Naive B cell (primary cell): ENCODE measurements around the gene FRMD4A. TPM values are rescaled to one million over a fixed set of nuclear protein-coding genes. Genes with fewer than 3 reads are reported as not detected.
A peak's percentile ranks its signal among the peaks of the same experiment; 100 is the strongest.

ENCODE experiments used
- ATAC-seq, 2 donors: fragments of 150-1000 bp; cut with Tn5 transposase; 2 replicates each; pipeline ENCODE4 v1.10.0; 2021; ENCODE audit warnings: low read depth in 2 of 2, mild to moderate bottlenecking in 2 of 2, moderate library complexity in 2 of 2
- DNase-seq: peaks from one replicate; pipeline ENCODE4 v3.0.0; 2022
- H3K27ac Mint-ChIP-seq, 6 donors: one replicate each; pipeline ENCODE4 v1.8.0; 2020 to 2022; ENCODE audit warnings: mild to moderate bottlenecking in 6 of 6, mixed read lengths in 6 of 6, moderate library complexity in 5 of 6, inconsistent platforms in 2 of 6
- H3K27me3 Mint-ChIP-seq, 3 donors: one replicate each; pipeline ENCODE4 v1.8.0; 2021 to 2022; ENCODE audit warnings: mixed read lengths in 3 of 3, mild to moderate bottlenecking in 1 of 3
- H3K36me3 Mint-ChIP-seq, 2 donors: one replicate each; pipeline ENCODE4 v1.8.0; 2020 to 2022; ENCODE audit warnings: mixed read lengths in 2 of 2, inconsistent platforms in 1 of 2, mild to moderate bottlenecking in 1 of 2
- H3K4me1 Mint-ChIP-seq, 3 donors: one replicate each; pipeline ENCODE4 v1.8.0; 2020 to 2022; ENCODE audit warnings: mixed read lengths in 3 of 3, inconsistent platforms in 1 of 3, mild to moderate bottlenecking in 1 of 3, moderate library complexity in 1 of 3
- H3K4me3 Mint-ChIP-seq, 8 donors: one replicate each; pipeline ENCODE4 v1.8.0; 2020 to 2022; ENCODE audit warnings: mild to moderate bottlenecking in 8 of 8, mixed read lengths in 8 of 8, moderate library complexity in 8 of 8, inconsistent platforms in 2 of 8
- H3K9me3 Mint-ChIP-seq, 7 donors: one replicate each; pipeline ENCODE4 v1.8.0; 2020 to 2022; ENCODE audit warnings: mixed read lengths in 7 of 7, mild to moderate bottlenecking in 5 of 7, inconsistent platforms in 2 of 7, moderate library complexity in 1 of 7
- polyA plus RNA-seq, 6 donors: library from polyadenylated mRNA; unstranded; fragments of 300-500 nt; fragmentation: Illumina TruSeq; gene quantifications; one replicate each; pipeline ENCODE4 v1.2.3, GENCODE V29; 2021; ENCODE audit warnings: low read depth in 6 of 6

FRMD4A gene
- polyA plus RNA-seq, 6 donors from 2014 or later, result 0.09 to 0.20 (median 0.10) TPM; not detected in 3

DNA sequence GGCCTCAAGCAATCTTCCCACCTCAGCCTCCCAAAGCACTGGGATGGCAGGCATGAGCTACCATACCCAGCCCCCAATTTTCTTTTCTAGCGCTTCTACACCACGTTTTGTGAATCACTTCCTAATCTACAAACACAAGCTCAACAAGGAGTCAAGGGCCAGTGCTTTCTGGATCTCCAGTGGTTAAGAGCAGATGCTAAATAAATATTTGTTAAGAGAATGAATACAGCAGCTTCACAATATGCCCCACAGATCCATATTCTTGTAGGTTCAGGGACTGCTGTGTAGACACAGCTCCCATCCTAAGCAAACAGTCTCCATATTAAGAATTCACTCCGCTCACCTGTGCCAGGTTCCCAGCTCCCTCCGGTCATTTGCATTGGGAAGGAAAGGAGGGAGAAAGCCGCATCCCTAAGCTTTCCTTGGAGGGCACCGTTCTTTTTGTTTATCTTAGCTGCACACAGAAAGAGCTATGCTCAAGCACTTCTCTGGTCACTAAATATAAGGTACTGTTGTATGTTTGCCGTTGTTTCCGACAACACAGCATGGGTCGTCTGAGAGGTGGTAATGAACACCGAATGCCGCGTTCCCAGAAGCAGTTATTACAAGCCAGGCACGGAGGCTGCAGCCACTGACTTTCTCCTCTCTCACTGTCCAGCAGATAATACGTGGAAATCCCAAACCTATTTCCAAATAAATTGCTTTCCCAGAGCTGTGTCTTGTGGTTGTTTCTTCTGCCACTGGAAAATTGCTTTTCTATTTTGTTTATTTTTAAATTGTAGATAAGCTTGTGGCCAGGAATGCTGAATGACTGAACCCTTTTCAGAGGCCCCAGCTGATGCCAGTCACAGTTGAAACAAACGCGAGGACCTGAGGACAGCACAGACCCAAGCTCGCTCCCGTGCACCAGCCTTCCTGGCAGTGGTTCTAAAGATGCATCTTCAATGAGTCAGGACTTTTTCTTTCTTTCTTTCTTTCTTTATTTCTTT is 526.9 kb downstream of the FRMD4A start:
- Mint-ChIP-seq H3K4me3 (peak overlapping the region in 1 of 8 donors; percentile 12), H3K9me3 (no peaks in the 10 kb centered on the region), H3K36me3 (no peaks in the 10 kb centered on the region), H3K27ac (no peak overlapping the region), H3K4me1 (peaks cover 10 to 34% (median 20%) of the 10 kb centered on the region in 3 donors), H3K27me3 (peaks cover 8 to 11% (median 11%) of the 10 kb centered on the region in 3 donors)
- DNase-seq (no peak), ATAC-seq (no peak)

DNA sequence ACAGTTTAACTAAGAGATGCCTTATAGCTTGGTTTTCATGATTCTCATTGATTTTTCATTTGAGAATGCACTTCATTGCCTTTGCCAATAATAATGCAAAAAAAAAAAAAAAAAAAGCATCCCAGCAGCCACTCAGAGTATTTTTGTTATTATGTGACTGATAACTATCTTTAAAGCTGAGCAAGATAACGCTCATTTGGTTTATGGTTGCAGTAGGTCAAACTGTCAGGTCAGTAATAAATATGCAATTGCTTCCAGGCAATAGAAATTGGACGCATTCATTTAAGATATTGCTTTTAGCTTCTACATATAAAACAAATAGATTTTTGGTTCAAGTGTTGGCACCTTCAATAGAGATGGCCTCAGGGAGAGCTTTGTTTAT is 528.8 kb downstream of the FRMD4A start:
- DNase-seq, result no peak
- Mint-ChIP-seq H3K36me3 (no peaks in the 10 kb centered on the region), H3K4me1 (peaks cover 8 to 40% (median 18%) of the 10 kb centered on the region in 3 donors), H3K9me3 (no peaks in the 10 kb centered on the region), H3K27me3 (peaks cover 4 to 6% (median 5%) of the 10 kb centered on the region in 3 donors), H3K27ac (no peak overlapping the region), H3K4me3 (peak overlapping the region in 1 of 8 donors; percentile 59)
- ATAC-seq, result no peak

DNA sequence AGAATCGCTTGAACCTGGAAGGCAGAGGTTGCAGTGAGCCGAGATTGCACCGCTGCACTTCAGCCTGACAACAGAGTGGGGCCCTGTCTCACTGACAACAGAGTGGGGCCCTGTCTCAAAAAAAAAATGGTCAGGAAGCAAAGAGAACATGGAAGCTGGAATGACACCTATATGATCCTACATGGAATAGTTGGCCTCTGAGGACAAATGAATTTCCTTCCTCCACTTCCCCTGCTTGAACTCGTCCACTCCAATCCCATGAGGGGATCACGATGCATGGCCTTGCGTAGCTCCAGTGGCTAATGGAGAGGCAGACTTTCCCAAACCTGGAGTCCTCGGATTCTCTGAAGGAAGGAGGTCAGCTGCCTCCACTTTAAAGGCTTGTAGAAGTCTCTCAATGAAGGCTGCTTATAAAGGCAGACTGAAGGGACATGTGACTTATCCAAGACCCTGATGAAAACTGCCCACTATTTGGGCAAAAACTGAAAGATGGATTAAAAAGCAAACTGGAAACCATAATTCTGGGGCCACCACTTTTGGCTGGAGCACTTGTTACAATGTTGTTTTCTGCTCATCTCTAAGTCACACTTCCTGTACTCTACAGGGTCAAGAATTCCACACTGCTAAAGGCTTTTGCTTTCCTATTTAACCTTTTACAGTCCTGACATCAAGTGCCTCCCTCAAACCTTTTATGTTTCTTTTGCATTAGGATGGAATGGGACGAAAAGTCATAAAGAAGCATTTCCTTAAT is 529.4 kb downstream of the FRMD4A start:
- H3K27ac Mint-ChIP-seq, result peak overlapping the region in 1 of 6 donors; percentile 79
- ATAC-seq, result no peak
- H3K27me3 Mint-ChIP-seq, result peaks cover 4 to 6% (median 5%) of the 10 kb centered on the region in 3 donors
- H3K4me3 Mint-ChIP-seq, result no peak overlapping the region
- no peak for DNase-seq
- H3K9me3 Mint-ChIP-seq, result no peaks in the 10 kb centered on the region
- H3K4me1 Mint-ChIP-seq, result peaks cover 9 to 41% (median 19%) of the 10 kb centered on the region in 3 donors
- no peaks in the 10 kb centered on the region for H3K36me3 Mint-ChIP-seq

DNA sequence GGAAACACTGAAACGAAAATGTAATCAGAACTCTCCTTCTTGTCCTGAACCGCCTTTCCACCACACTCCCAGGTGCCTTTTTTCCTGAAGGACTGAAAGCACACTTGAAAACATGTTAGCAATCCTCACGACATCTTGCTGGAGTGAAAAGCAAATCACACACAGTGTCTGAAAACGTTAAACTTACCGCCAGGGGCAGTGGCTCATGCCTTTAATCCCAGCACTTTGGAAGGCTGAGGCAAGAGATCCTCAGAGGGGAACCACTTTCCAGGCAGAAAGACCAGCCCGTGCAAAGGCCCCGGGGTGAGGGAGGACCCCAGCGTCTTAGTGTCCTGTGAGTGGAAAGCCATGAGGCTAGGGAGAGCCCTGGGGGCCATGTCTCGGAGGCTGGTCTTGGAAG is 533.6 kb downstream of the FRMD4A start:
- Mint-ChIP-seq H3K27me3 (peaks cover 0 to 1% (median 0%) of the 10 kb centered on the region in 3 donors), H3K36me3 (no peaks in the 10 kb centered on the region), H3K4me3 (no peak overlapping the region), H3K27ac (peak overlapping the region in 1 of 6 donors; percentile 60), H3K9me3 (no peaks in the 10 kb centered on the region), H3K4me1 (peaks cover 15 to 58% (median 24%) of the 10 kb centered on the region in 3 donors)
- no peak for ATAC-seq
- DNase-seq, result no peak

DNA sequence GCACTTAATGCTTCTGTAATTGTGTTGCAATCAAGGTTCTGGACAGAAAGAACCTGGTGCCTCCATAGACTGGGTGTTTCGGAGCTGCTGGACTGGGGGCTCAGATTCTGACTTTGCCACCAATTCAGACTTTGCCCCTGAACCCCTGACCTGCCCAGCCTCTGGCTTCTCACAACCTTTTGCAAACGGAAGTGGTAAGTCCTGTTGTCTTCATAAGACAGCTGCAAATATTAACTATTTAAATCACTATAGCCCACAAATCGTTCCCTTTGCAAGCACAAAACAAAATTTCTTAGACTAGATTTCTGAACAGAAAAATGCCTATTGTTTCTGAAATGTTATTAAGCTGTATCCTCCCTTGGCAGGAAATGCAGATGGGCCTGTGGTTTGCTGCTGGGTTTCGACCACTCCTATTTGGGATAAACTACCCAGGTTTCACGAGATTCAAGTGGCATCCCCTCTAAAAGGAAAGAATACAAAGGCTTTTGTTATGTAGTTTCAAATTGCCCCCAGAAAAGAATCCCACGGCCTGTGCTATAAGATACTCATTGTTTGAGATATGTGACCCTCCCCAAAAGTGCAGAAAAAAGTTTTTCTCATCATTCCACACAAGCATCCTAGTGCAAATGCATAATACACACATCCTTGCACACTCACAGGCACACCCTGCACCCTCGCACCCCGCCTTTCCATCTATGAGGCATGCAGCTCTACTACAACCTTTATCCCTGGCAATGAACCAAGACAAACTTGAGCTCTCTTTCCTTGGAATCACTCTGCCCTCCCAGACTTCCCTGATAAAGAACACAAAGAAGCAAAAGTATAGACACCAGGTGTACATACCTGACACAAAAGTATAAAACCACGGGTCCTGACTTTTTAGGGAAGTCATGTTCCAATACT is 534.8 kb downstream of the FRMD4A start:
- H3K4me1 Mint-ChIP-seq, result peaks cover 15 to 57% (median 24%) of the 10 kb centered on the region in 3 donors

DNA sequence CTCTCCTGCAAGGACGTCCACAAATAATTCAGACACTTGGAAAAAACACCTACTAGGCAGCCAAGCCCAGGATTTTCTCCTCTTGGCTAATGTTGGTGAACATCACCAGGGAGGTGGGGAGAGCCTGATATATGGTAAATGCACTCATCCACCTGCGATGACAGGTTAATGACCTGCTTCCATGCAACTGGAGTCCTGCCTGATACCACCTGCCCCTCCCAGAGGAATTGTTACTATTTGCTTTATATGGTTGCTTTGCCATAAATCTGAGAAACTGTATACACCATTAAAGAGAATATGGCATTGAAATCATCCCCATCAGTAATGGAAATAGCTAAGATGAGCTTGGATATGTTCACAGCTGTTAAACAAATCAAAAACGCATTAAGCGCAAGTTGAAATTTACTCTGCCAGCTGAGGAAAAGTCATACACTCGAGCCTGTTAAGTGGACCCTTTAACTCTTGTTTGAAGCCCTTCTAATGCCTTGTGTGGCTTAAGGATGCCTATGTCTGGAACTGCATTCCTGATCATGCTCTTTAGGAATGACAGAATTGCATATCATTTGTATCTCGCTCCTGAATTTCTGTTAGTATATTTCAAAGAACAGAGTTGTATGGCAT is 535.6 kb downstream of the FRMD4A start:
- Mint-ChIP-seq H3K27ac (peak overlapping the region in 1 of 6 donors; percentile 5), H3K9me3 (no peaks in the 10 kb centered on the region), H3K27me3 (no peaks in the 10 kb centered on the region), H3K36me3 (no peaks in the 10 kb centered on the region), H3K4me1 (peaks cover 15 to 49% (median 24%) of the 10 kb centered on the region in 3 donors), H3K4me3 (peak overlapping the region in 1 of 8 donors; percentile 69)
- no peak for ATAC-seq
- no peak for DNase-seq

More for the DNA sequence above, 534.8 kb downstream of the FRMD4A start:
- H3K4me3 Mint-ChIP-seq, result peak overlapping the region in 5 of 8 donors; percentile 23 to 54 (median 40)
- no peaks in the 10 kb centered on the region for H3K27me3 Mint-ChIP-seq
- DNase-seq, result no peak
- ATAC-seq, result peak in 1 of 2 donors; percentile 46
- H3K9me3 Mint-ChIP-seq, result no peaks in the 10 kb centered on the region
- no peaks in the 10 kb centered on the region for H3K36me3 Mint-ChIP-seq
- peak overlapping the region in 2 of 6 donors; percentile 1 to 50 for H3K27ac Mint-ChIP-seq

DNA sequence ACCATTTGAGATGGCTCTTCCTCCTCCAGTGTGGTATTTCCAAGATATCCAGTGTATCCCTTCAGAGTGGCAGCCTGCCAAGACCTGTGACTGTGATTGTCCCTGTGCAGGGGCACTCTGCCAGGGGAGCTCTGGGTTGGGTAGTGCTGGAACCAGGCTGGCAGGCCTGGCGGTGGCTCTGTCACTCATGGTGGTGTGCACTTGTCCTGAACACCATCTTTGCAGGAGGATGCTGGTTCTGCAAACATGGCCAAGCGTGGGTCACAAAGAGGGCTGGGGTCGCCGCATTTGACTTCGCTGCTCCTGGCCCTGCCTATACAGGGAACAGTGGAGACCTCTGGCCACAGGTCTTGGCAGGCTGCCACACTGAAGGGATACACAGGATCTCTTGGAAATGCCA is 538.7 kb downstream of the FRMD4A start:
- Mint-ChIP-seq H3K4me3 (no peak overlapping the region), H3K27ac (peak overlapping the region in 1 of 6 donors; percentile 43), H3K36me3 (no peaks in the 10 kb centered on the region), H3K4me1 (peaks cover 18 to 49% (median 33%) of the 10 kb centered on the region in 3 donors), H3K27me3 (no peaks in the 10 kb centered on the region), H3K9me3 (no peaks in the 10 kb centered on the region)
- DNase-seq (no peak), ATAC-seq (no peak)

DNA sequence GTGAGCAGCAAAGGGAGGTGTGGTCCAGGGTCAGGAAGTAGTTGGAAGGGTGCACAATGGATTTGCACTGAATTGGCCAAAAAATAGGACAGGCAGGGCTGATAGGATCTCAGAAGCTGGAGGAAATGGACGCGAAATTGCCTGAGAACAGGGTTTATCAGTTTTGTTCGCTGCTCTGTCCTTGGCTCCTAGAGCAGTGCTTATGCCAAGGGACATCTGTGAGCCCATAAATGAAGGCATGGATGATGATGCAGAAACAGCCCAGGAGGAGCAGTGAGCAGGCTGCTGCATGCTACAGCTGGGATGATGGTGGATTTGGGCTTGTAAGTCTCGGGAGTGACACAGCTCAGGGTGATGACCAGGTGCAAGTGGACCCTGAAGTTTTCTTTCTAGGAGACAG is 539.2 kb downstream of the FRMD4A start:
- peaks cover 23 to 54% (median 38%) of the 10 kb centered on the region in 3 donors for H3K4me1 Mint-ChIP-seq
- H3K27ac Mint-ChIP-seq, result no peak overlapping the region
- H3K9me3 Mint-ChIP-seq, result no peaks in the 10 kb centered on the region
- H3K27me3 Mint-ChIP-seq, result no peaks in the 10 kb centered on the region
- ATAC-seq (no peak), DNase-seq (no peak)
- H3K4me3 Mint-ChIP-seq, result no peak overlapping the region
- H3K36me3 Mint-ChIP-seq, result no peaks in the 10 kb centered on the region

DNA sequence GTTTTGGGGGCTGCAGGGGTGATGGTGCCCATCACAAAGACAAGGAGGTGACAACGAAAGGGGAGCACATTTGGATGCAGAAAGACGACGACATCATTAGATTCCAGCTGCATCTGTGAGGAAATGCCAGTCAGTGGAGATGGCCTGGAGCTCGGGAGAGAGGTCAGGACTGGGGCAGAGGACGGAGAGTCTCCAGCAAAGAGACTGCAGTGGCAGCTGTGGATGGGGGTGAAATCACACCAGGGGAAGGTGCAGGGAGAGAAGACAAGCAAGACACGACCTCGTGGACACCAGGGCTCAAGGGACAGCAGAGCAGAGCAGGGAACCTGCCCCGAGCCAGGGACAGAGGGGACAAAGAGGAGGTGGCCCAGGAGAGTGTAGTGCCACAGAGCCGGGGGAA is 540.5 kb downstream of the FRMD4A start:
- H3K4me3 Mint-ChIP-seq, result no peak overlapping the region
- peaks cover 18 to 52% (median 30%) of the 10 kb centered on the region in 3 donors for H3K4me1 Mint-ChIP-seq
- DNase-seq (no peak), ATAC-seq (no peak)
- H3K27me3 Mint-ChIP-seq, result no peaks in the 10 kb centered on the region
- no peaks in the 10 kb centered on the region for H3K36me3 Mint-ChIP-seq
- H3K9me3 Mint-ChIP-seq, result no peaks in the 10 kb centered on the region
- H3K27ac Mint-ChIP-seq, result no peak overlapping the region

DNA sequence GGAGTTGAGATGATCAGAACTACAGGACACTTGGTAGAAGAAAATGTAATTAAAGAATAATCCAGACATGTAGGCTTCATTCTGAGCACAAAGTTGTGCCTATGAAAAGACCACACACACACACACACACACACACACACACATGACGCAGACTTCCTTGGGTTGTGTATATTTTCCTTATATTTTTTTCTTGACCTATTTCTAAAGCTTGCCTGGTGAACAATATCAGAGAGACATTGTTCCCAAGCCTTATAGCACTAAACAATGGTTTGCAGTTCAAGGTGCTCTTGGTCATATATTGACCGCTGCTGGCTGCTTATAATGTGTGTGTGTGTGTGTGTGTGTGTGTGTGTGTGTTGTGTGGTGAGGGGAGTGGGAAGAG is 541.3 kb downstream of the FRMD4A start:
- peaks cover 19 to 49% (median 32%) of the 10 kb centered on the region in 3 donors for H3K4me1 Mint-ChIP-seq
- no peaks in the 10 kb centered on the region for H3K27me3 Mint-ChIP-seq
- no peaks in the 10 kb centered on the region for H3K36me3 Mint-ChIP-seq
- H3K9me3 Mint-ChIP-seq, result no peaks in the 10 kb centered on the region
- H3K4me3 Mint-ChIP-seq, result no peak overlapping the region
- DNase-seq (no peak), ATAC-seq (no peak)
- H3K27ac Mint-ChIP-seq, result no peak overlapping the region

DNA sequence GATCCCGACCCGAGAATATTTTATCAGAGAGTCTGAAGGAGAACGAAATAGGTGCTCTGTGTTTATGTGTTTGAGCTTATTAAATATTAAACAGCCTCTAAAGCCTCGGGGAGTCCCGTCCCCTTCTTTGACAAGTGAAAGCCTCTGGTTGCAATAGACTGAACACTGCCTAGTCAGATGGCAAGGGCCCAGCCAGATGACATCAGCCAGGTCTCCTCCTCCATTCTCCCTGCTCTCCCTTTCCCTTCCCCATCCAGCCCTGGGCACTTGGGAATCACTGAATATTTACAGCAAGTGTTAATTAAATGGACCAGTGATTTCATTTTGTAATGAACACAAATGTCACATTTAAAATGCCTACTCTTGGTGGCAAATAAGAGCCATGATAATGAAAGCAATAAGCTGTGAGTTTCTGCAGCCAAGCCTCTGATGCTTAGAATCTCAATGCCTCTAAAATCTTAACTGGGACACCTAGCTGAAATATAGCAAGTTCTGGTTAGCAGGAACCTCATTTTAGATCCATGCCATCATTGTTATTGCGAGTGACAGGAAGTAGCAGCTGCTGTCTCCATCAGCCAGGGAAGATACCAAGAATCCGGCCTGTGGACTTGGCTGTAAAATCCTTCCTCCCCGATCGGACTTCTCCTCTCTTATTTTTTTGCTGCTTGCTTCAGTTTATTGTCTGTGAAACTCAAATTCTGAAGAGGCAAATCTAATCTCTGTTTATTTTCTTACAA is 541.8 kb downstream of the FRMD4A start:
- Mint-ChIP-seq H3K27me3 (no peaks in the 10 kb centered on the region), H3K4me3 (peak overlapping the region in 3 of 8 donors; percentile 16 to 66 (median 37)), H3K9me3 (no peaks in the 10 kb centered on the region), H3K4me1 (peaks cover 24 to 53% (median 37%) of the 10 kb centered on the region in 3 donors), H3K27ac (peak overlapping the region in 3 of 6 donors; percentile 97 to 99 (median 97)), H3K36me3 (no peaks in the 10 kb centered on the region)
- DNase-seq (no peak), ATAC-seq (no peak)

DNA sequence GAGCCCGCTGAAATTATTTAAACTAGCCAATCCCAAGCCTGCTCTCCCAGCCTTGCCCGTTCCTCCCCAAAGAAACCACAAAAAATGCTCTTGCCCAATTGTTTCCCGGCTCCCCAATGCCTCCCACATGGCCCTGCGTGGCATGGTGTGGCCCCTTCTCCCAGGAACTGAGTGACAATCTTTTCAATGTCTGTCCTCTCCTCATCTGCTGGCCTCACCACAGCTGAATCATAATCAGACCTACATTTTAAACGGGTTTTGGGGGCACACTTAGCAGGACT is 542.5 kb downstream of the FRMD4A start:
- H3K27me3 Mint-ChIP-seq, result no peaks in the 10 kb centered on the region
- peaks cover 27 to 57% (median 44%) of the 10 kb centered on the region in 3 donors for H3K4me1 Mint-ChIP-seq
- H3K27ac Mint-ChIP-seq, result peak overlapping the region in 3 of 6 donors; percentile 97 to 99 (median 97)
- no peaks in the 10 kb centered on the region for H3K36me3 Mint-ChIP-seq
- no peak for ATAC-seq
- no peaks in the 10 kb centered on the region for H3K9me3 Mint-ChIP-seq
- peak overlapping the region in 7 of 8 donors; percentile 6 to 78 (median 48) for H3K4me3 Mint-ChIP-seq
- DNase-seq, result no peak
